ENCODE measurements around the gene DCDC2C. TPM values are rescaled to one million over a fixed set of nuclear protein-coding genes. Genes with fewer than 3 reads are reported as not detected.

DCDC2C gene
- total RNA-seq, 1 donor from 2014 or later, result not detected

GRCh38 chr2:3827673-3828575, 124.5 kb downstream of the DCDC2C start:
- H3K4me1 Mint-ChIP-seq (ENCODE audit: unreplicated experiment), result no peaks in the 10 kb centered on the region
- peaks cover 7% of the 10 kb centered on the region for H3K27me3 Mint-ChIP-seq
- DNase-seq (ENCODE audit: extremely low spot score, unreplicated experiment), result no peak
- H3K27ac Mint-ChIP-seq, result no peak overlapping the region
- H3K9me3 Mint-ChIP-seq, result peaks cover 7% of the 10 kb centered on the region
- no peaks in the 10 kb centered on the region for H3K36me3 Mint-ChIP-seq
- TF ChIP-seq CTCF (conservative IDR thresholded peaks at IDR 0.05), result peak; percentile 77
- H3K4me3 Mint-ChIP-seq, result no peak overlapping the region

- Mint-ChIP-seq H3K4me3 (no peak overlapping the region), H3K27ac (no peak overlapping the region)
Measured at GRCh38 chr2:3830796-3831195, 127.4 kb downstream of the DCDC2C start.

GRCh38 chr2:3837086-3837485, 133.7 kb downstream of the DCDC2C start:
- H3K27ac Mint-ChIP-seq, result no peak overlapping the region
- H3K27me3 Mint-ChIP-seq, result peaks cover 16% of the 10 kb centered on the region
- no peaks in the 10 kb centered on the region for H3K36me3 Mint-ChIP-seq
- no peak for DNase-seq (ENCODE audit: extremely low spot score, unreplicated experiment)
- H3K9me3 Mint-ChIP-seq, result peaks cover 10% of the 10 kb centered on the region
- peaks cover 13% of the 10 kb centered on the region for H3K4me1 Mint-ChIP-seq (ENCODE audit: unreplicated experiment)
- TF ChIP-seq CTCF (conservative IDR thresholded peaks at IDR 0.05), result no peak
- H3K4me3 Mint-ChIP-seq, result no peak overlapping the region

More at GRCh38 chr2:3830796-3831195, 127.4 kb downstream of the DCDC2C start:
- H3K27me3 Mint-ChIP-seq, result peaks cover 10% of the 10 kb centered on the region
- H3K4me1 Mint-ChIP-seq (ENCODE audit: unreplicated experiment), result no peaks in the 10 kb centered on the region
- TF ChIP-seq CTCF (conservative IDR thresholded peaks at IDR 0.05), result no peak
- no peak for DNase-seq (ENCODE audit: extremely low spot score, unreplicated experiment)
- H3K36me3 Mint-ChIP-seq, result no peaks in the 10 kb centered on the region
- peaks cover 11% of the 10 kb centered on the region for H3K9me3 Mint-ChIP-seq

GRCh38 chr2:3838348-3838747, 135.0 kb downstream of the DCDC2C start:
- no peak for TF ChIP-seq CTCF (conservative IDR thresholded peaks at IDR 0.05)
- Mint-ChIP-seq H3K36me3 (no peaks in the 10 kb centered on the region), H3K27ac (no peak overlapping the region), H3K4me1 (ENCODE audit: unreplicated experiment) (peaks cover 13% of the 10 kb centered on the region), H3K9me3 (no peaks in the 10 kb centered on the region), H3K4me3 (no peak overlapping the region), H3K27me3 (peaks cover 16% of the 10 kb centered on the region)
- no peak for DNase-seq (ENCODE audit: extremely low spot score, unreplicated experiment)

- Mint-ChIP-seq H3K27ac (no peak overlapping the region), H3K4me3 (no peak overlapping the region), H3K9me3 (no peaks in the 10 kb centered on the region), H3K4me1 (ENCODE audit: unreplicated experiment) (peaks cover 13% of the 10 kb centered on the region), H3K36me3 (no peaks in the 10 kb centered on the region), H3K27me3 (peaks cover 11% of the 10 kb centered on the region)
- TF ChIP-seq CTCF (conservative IDR thresholded peaks at IDR 0.05), result no peak
- DNase-seq (ENCODE audit: extremely low spot score, unreplicated experiment), result no peak
Measured at GRCh38 chr2:3839476-3839875, 136.1 kb downstream of the DCDC2C start.
